IMR-90 (cell line): ENCODE data around the gene INPPL1.

Experiments used
- CEBPB ChIP-seq: IDR thresholded peaks from 2 replicates; pipeline ENCODE4 v1.6.1; 2012; ENCODE audit warnings: low read depth, low read length, improper control_type of control experiment
- CHD1 ChIP-seq: IDR thresholded peaks from 2 replicates; pipeline ENCODE4 v1.6.1; 2012; ENCODE audit warnings: low read depth, low read length, improper control_type of control experiment
- FOS ChIP-seq: fragments of 150-350 bp; IDR thresholded peaks from 2 replicates; pipeline ENCODE4 v1.6.1; 2016; ENCODE audit warnings: low read depth, low read length
- MAFK ChIP-seq: IDR thresholded peaks from 2 replicates; pipeline ENCODE4 v1.6.1; 2012; ENCODE audit warnings: low read depth, low read length, improper control_type of control experiment
- MAZ ChIP-seq: IDR thresholded peaks from 2 replicates; pipeline ENCODE4 v1.6.1; 2012; ENCODE audit warnings: low read depth, mild to moderate bottlenecking, low read length, improper control_type of control experiment, moderate library complexity, borderline replicate concordance
- MXI1 ChIP-seq: IDR thresholded peaks from 2 replicates; pipeline ENCODE4 v1.6.1; 2012; ENCODE audit warnings: low read depth, mild to moderate bottlenecking, low read length, moderate library complexity, borderline replicate concordance
- NFE2L2 ChIP-seq: fragments of 150-350 bp; IDR thresholded peaks from 2 replicates; pipeline ENCODE4 v1.6.1; 2016; ENCODE audit warnings: low read depth, mild to moderate bottlenecking, low read length
- POLR2A ChIP-seq: IDR thresholded peaks from 2 replicates; pipeline ENCODE4 v1.6.1; 2012; ENCODE audit warnings: mild to moderate bottlenecking, low read depth, low read length
- RAD21 ChIP-seq: IDR thresholded peaks from 2 replicates; pipeline ENCODE4 v1.6.1; 2012; ENCODE audit warnings: low read length, improper control_type of control experiment
- RFX5 ChIP-seq: IDR thresholded peaks from 2 replicates; pipeline ENCODE4 v1.8.0; 2012; ENCODE audit warnings: low read depth, mild to moderate bottlenecking, low read length, moderate library complexity
- SMC3 ChIP-seq: fragments of 150-350 bp; IDR thresholded peaks from 2 replicates; pipeline ENCODE4 v1.6.1; 2016; ENCODE audit warnings: low read depth, mild to moderate bottlenecking, antibody characterized with exemption, low read length, moderate library complexity
- TF ChIP-seq, protein P1 (sequence below): conservative IDR thresholded peaks from 2 replicates; pipeline ENCODE4 v1.5.1; 2012; ENCODE audit warnings: mild to moderate bottlenecking, low read depth, low read length, improper control_type of control experiment
- TF ChIP-seq, protein P2 (sequence below): fragments of 150-350 bp; IDR thresholded peaks from 2 replicates; pipeline ENCODE4 v1.6.1; 2017; ENCODE audit warnings: mild to moderate bottlenecking, antibody characterized with exemption, low read length, low read depth
- TF ChIP-seq, protein P3 (sequence below): fragments of 150-350 bp; IDR thresholded peaks from 2 replicates; pipeline ENCODE4 v1.6.1; 2016; ENCODE audit warnings: low read depth, mild to moderate bottlenecking, low read length, moderate library complexity, borderline replicate concordance

DNA sequence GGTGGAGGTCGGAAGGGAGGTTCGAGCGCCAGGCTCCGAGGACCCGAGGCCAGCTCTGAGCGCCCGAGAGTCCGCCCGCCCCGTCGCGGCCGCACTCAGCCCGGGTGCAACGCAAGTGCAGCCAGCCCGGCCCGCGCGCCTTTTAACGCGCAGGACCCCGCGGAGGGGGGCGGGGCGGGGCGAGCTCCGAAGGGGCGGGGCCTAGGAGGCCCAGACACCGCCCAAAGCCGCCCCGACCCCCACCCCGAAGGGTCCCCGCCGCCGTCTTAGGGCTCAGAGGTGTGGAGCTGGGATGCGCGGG, 19.4 kb downstream of the INPPL1 start, which contains the start of gene PHOX2A:
- TF ChIP-seq, protein P1, sequence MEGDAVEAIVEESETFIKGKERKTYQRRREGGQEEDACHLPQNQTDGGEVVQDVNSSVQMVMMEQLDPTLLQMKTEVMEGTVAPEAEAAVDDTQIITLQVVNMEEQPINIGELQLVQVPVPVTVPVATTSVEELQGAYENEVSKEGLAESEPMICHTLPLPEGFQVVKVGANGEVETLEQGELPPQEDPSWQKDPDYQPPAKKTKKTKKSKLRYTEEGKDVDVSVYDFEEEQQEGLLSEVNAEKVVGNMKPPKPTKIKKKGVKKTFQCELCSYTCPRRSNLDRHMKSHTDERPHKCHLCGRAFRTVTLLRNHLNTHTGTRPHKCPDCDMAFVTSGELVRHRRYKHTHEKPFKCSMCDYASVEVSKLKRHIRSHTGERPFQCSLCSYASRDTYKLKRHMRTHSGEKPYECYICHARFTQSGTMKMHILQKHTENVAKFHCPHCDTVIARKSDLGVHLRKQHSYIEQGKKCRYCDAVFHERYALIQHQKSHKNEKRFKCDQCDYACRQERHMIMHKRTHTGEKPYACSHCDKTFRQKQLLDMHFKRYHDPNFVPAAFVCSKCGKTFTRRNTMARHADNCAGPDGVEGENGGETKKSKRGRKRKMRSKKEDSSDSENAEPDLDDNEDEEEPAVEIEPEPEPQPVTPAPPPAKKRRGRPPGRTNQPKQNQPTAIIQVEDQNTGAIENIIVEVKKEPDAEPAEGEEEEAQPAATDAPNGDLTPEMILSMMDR: no peak
- no peak for TF ChIP-seq MAFK
- TF ChIP-seq POLR2A: no peak
- no peak for TF ChIP-seq MXI1
- no peak for TF ChIP-seq CEBPB
- TF ChIP-seq, protein P2, sequence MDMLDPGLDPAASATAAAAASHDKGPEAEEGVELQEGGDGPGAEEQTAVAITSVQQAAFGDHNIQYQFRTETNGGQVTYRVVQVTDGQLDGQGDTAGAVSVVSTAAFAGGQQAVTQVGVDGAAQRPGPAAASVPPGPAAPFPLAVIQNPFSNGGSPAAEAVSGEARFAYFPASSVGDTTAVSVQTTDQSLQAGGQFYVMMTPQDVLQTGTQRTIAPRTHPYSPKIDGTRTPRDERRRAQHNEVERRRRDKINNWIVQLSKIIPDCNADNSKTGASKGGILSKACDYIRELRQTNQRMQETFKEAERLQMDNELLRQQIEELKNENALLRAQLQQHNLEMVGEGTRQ: no peak
- TF ChIP-seq RFX5: no peak
- TF ChIP-seq NFE2L2: no peak
- TF ChIP-seq, protein P3, sequence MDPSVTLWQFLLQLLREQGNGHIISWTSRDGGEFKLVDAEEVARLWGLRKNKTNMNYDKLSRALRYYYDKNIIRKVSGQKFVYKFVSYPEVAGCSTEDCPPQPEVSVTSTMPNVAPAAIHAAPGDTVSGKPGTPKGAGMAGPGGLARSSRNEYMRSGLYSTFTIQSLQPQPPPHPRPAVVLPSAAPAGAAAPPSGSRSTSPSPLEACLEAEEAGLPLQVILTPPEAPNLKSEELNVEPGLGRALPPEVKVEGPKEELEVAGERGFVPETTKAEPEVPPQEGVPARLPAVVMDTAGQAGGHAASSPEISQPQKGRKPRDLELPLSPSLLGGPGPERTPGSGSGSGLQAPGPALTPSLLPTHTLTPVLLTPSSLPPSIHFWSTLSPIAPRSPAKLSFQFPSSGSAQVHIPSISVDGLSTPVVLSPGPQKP: no peak
- no peak for TF ChIP-seq MAZ
- TF ChIP-seq RAD21: no peak
- TF ChIP-seq SMC3: no peak
- no peak for TF ChIP-seq FOS
- no peak for TF ChIP-seq CHD1
